WTC11 (cell line): Measurements from ENCODE around the gene CRB1. TPM values are rescaled to one million over a fixed set of nuclear protein-coding genes. Genes with fewer than 3 reads are reported as not detected.

Experiments
- ATAC-seq: fragments of 200-7000 bp; cut with Tn5 transposase; 2 replicates; pipeline ENCODE4 v1.10.0; 2021; ENCODE audit warnings: mild to moderate bottlenecking, moderate library complexity
- CTCF ChIA-PET: fragments of 300-600 bp; sonication (Branson Sonifier 250); formaldehyde crosslinking; loops from one replicate; lab custom pipeline; 2021; ENCODE audit warnings: antibody characterized with exemption; lab: Charles Lee
- POLR2A ChIA-PET: fragments of 350-600 bp; sonication (Branson Sonifier 250); formaldehyde crosslinking; loops from one replicate; lab custom pipeline; 2021; ENCODE audit warnings: antibody characterized with exemption; lab: Charles Lee
- DNase-seq: peaks from one replicate; pipeline ENCODE4 v3.0.0; 2021; ENCODE audit warnings: low spot score
- H3K27ac Mint-ChIP-seq: 2 replicates; pipeline ENCODE4 v1.8.0; 2021; ENCODE audit warnings: mixed read lengths
- H3K27me3 Mint-ChIP-seq: 2 replicates; pipeline ENCODE4 v1.8.0; 2021; ENCODE audit warnings: low read depth, mild to moderate bottlenecking, moderate library complexity, mixed read lengths
- H3K36me3 Mint-ChIP-seq: 2 replicates; pipeline ENCODE4 v1.8.0; 2021; ENCODE audit warnings: mixed read lengths
- H3K4me1 Mint-ChIP-seq: 2 replicates; pipeline ENCODE4 v1.8.0; 2022; ENCODE audit warnings: mixed read lengths
- H3K4me3 Mint-ChIP-seq: 2 replicates; pipeline ENCODE4 v1.8.0; 2021; ENCODE audit warnings: mild to moderate bottlenecking, moderate library complexity, mixed read lengths
- H3K9me3 Mint-ChIP-seq: 2 replicates; pipeline ENCODE4 v1.8.0; 2021; ENCODE audit warnings: mixed read lengths
- CBFB ChIP-seq: sonication (generic); formaldehyde crosslinking; IDR thresholded peaks from 2 replicates; pipeline ENCODE4 v1.8.1; 2022; ENCODE audit warnings: mild to moderate bottlenecking, low read depth, missing genetic modification reagents
- EMX1 ChIP-seq: fragments of 250-450 bp; sonication (Bioruptor Pico); IDR thresholded peaks from 2 replicates; pipeline ENCODE4 v1.8.0; 2021; ENCODE audit warnings: mild to moderate bottlenecking
- GRHL2 ChIP-seq: fragments of 250-450 bp; sonication (Bioruptor Pico); IDR thresholded peaks from 2 replicates; pipeline ENCODE4 v1.8.0; 2022; ENCODE audit warnings: mild to moderate bottlenecking, moderate library complexity; ENCODE audit not compliant: insufficient replicate concordance, severe bottlenecking
- HMGA2 ChIP-seq: fragments of 250-450 bp; sonication (Bioruptor Pico); IDR thresholded peaks from 2 replicates; pipeline ENCODE4 v1.4.0; 2021; ENCODE audit warnings: mild to moderate bottlenecking, moderate library complexity
- MXD4 ChIP-seq: fragments of 250-450 bp; sonication (Bioruptor Pico); IDR thresholded peaks from 2 replicates; pipeline ENCODE4 v1.8.0; 2021; ENCODE audit warnings: mild to moderate bottlenecking, moderate library complexity, borderline replicate concordance
- MYBL2 ChIP-seq: sonication (generic); formaldehyde crosslinking; IDR thresholded peaks from 2 replicates; pipeline ENCODE4 v1.8.1; 2023; ENCODE audit warnings: mild to moderate bottlenecking, moderate library complexity, missing genetic modification reagents
- RELA ChIP-seq: sonication (generic); formaldehyde crosslinking; IDR thresholded peaks from 2 replicates; pipeline ENCODE4 v1.8.1; 2022; ENCODE audit warnings: missing genetic modification reagents, mild to moderate bottlenecking, borderline replicate concordance
- RORB ChIP-seq: fragments of 250-450 bp; sonication (Bioruptor Pico); IDR thresholded peaks from 2 replicates; pipeline ENCODE4 v1.9.0; 2021; ENCODE audit warnings: mild to moderate bottlenecking
- SOX15 ChIP-seq: fragments of 250-450 bp; sonication (Bioruptor Pico); IDR thresholded peaks from 2 replicates; pipeline ENCODE4 v1.9.0; 2021; ENCODE audit warnings: mild to moderate bottlenecking
- SP1 ChIP-seq: sonication (generic); formaldehyde crosslinking; conservative IDR thresholded peaks from 2 replicates; pipeline ENCODE4 v1.8.1; 2022; ENCODE audit warnings: missing genetic modification reagents
- TCF7 ChIP-seq: sonication (generic); formaldehyde crosslinking; IDR thresholded peaks from 2 replicates; pipeline ENCODE4 v1.8.0; 2022; ENCODE audit warnings: mild to moderate bottlenecking, low read depth, missing genetic modification reagents, moderate library complexity
- TEAD4 ChIP-seq: sonication (generic); formaldehyde crosslinking; IDR thresholded peaks from 2 replicates; pipeline ENCODE4 v1.8.0; 2022; ENCODE audit warnings: mild to moderate bottlenecking, missing genetic modification reagents
- ZNF138 ChIP-seq: sonication (generic); formaldehyde crosslinking; conservative IDR thresholded peaks from 2 replicates; pipeline ENCODE4 v1.8.1; 2022; ENCODE audit warnings: mild to moderate bottlenecking, moderate library complexity, missing genetic modification reagents
- ZNF219 ChIP-seq: sonication (generic); formaldehyde crosslinking; IDR thresholded peaks from 2 replicates; pipeline ENCODE4 v1.8.0; 2023; ENCODE audit warnings: missing genetic modification reagents, mild to moderate bottlenecking, borderline replicate concordance
- total RNA-seq: library from RNA; stranded (reverse); gene quantifications from 3 replicates; pipeline ENCODE4 v1.2.3, GENCODE V29; 2021
- TF ChIP-seq, protein P1 (sequence below): sonication (generic); formaldehyde crosslinking; conservative IDR thresholded peaks from 2 replicates; pipeline ENCODE4 v1.8.1; 2023; ENCODE audit warnings: mild to moderate bottlenecking, low read depth, missing genetic modification reagents, moderate library complexity
- TF ChIP-seq, protein P2 (sequence below): fragments of 250-450 bp; sonication (Bioruptor Pico); conservative IDR thresholded peaks from 2 replicates; pipeline ENCODE4 v1.9.0; 2021; ENCODE audit warnings: mild to moderate bottlenecking
- TF ChIP-seq, protein P3 (sequence below): sonication (generic); formaldehyde crosslinking; IDR thresholded peaks from 2 replicates; pipeline ENCODE4 v1.8.0; 2023; ENCODE audit warnings: mild to moderate bottlenecking, missing genetic modification reagents
- TF ChIP-seq, protein P4 (sequence below): sonication (generic); formaldehyde crosslinking; IDR thresholded peaks from 2 replicates; pipeline ENCODE4 v1.8.1; 2023; ENCODE audit warnings: mild to moderate bottlenecking, missing genetic modification reagents, moderate library complexity
- TF ChIP-seq, protein P5 (sequence below): fragments of 250-450 bp; sonication (Bioruptor Pico); IDR thresholded peaks from 2 replicates; pipeline ENCODE4 v1.9.0; 2021; ENCODE audit warnings: mild to moderate bottlenecking
- TF ChIP-seq, protein P6 (sequence below): sonication (generic); formaldehyde crosslinking; IDR thresholded peaks from 2 replicates; pipeline ENCODE4 v1.8.1; 2023; ENCODE audit warnings: mild to moderate bottlenecking, missing genetic modification reagents, moderate library complexity
- TF ChIP-seq, protein P7 (sequence below): sonication (generic); formaldehyde crosslinking; IDR thresholded peaks from 2 replicates; pipeline ENCODE4 v1.8.1; 2022; ENCODE audit warnings: low read depth, mild to moderate bottlenecking, moderate library complexity, missing genetic modification reagents, borderline replicate concordance

The CRB1 gene
- total RNA-seq, 1 experiment from 2014 or later: 0.11 TPM

DNA sequence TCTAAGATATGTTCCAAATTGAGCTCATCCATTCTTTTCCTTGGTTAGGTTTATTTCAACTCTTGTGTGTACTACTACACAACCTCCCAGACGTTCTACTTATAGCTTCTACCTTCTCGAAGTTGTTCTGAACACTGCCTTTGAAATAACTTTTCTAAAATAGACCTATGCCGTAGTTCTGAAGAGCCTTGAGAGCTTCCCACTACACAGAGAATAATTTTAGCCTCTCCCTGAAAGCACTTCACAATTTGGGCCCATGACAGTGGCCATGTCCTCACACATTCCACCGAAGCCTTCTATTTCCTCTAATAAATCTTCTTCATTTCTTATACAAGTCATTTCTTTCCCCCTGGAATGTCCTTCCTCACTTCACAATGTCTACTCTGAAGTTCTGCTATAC lies 62.2 kb downstream of the CRB1 start:
- peaks cover 3% of the 10 kb centered on the region; the same call in 1 of the 2 replicates for H3K9me3 Mint-ChIP-seq
- ATAC-seq (no peak), DNase-seq (no peak)
- no peaks in the 10 kb centered on the region for H3K4me1 Mint-ChIP-seq
- no peak overlapping the region for H3K4me3 Mint-ChIP-seq
- no peak overlapping the region for H3K27ac Mint-ChIP-seq
- ChIA-PET POLR2A (no interaction called here), CTCF (interaction anchor here (1.0 kb wide), 1 partner anchor 26 kb away, joined by 5 read pairs; no protein-coding TSS in a partner anchor)
- TF ChIP-seq GRHL2 (CRISPR knock-in tag): no peak
- TF ChIP-seq, protein P1, sequence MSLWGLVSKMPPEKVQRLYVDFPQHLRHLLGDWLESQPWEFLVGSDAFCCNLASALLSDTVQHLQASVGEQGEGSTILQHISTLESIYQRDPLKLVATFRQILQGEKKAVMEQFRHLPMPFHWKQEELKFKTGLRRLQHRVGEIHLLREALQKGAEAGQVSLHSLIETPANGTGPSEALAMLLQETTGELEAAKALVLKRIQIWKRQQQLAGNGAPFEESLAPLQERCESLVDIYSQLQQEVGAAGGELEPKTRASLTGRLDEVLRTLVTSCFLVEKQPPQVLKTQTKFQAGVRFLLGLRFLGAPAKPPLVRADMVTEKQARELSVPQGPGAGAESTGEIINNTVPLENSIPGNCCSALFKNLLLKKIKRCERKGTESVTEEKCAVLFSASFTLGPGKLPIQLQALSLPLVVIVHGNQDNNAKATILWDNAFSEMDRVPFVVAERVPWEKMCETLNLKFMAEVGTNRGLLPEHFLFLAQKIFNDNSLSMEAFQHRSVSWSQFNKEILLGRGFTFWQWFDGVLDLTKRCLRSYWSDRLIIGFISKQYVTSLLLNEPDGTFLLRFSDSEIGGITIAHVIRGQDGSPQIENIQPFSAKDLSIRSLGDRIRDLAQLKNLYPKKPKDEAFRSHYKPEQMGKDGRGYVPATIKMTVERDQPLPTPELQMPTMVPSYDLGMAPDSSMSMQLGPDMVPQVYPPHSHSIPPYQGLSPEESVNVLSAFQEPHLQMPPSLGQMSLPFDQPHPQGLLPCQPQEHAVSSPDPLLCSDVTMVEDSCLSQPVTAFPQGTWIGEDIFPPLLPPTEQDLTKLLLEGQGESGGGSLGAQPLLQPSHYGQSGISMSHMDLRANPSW: no peak
- TF ChIP-seq ZNF138 (CRISPR knock-in tag): no peak
- TF ChIP-seq TCF7 (CRISPR knock-in tag): no peak
- TF ChIP-seq, protein P2, sequence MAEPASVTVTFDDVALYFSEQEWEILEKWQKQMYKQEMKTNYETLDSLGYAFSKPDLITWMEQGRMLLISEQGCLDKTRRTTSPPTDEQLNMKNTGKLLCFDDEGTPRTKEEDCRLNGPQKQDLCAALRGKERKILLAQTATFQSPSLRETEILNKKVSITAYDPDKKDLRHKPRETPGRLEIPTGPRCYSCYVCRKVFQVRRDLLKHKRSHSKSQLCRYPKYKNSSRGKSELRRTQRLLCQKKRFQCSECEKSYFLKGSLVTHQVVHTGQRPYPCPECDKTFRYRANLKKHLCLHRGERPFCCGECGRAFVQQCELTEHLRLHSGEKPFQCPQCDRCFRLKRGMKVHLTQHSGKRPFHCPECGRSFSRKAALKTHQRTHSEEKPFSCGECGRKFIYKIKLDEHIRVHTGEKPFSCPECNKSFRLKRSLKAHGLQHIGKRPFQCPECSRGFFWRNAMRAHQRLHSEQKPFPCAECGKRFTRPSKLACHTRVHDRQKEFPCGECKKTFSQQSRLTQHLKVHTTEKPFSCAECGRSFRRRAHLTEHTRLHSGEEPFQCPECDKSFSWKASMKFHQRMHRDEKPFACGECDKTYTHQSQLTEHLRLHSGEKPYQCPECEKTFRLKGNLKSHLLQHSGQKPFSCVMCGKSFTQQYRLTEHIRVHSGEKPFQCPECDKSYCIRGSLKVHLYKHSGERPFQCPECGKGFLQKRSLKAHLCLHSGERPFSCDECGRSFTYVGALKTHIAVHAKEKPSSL (CRISPR knock-in tag): no peak
- TF ChIP-seq MYBL2 (CRISPR knock-in tag): no peak
- no peak for TF ChIP-seq SOX15
- TF ChIP-seq RORB (CRISPR knock-in tag): no peak
- TF ChIP-seq EMX1: no peak
- TF ChIP-seq, protein P3, sequence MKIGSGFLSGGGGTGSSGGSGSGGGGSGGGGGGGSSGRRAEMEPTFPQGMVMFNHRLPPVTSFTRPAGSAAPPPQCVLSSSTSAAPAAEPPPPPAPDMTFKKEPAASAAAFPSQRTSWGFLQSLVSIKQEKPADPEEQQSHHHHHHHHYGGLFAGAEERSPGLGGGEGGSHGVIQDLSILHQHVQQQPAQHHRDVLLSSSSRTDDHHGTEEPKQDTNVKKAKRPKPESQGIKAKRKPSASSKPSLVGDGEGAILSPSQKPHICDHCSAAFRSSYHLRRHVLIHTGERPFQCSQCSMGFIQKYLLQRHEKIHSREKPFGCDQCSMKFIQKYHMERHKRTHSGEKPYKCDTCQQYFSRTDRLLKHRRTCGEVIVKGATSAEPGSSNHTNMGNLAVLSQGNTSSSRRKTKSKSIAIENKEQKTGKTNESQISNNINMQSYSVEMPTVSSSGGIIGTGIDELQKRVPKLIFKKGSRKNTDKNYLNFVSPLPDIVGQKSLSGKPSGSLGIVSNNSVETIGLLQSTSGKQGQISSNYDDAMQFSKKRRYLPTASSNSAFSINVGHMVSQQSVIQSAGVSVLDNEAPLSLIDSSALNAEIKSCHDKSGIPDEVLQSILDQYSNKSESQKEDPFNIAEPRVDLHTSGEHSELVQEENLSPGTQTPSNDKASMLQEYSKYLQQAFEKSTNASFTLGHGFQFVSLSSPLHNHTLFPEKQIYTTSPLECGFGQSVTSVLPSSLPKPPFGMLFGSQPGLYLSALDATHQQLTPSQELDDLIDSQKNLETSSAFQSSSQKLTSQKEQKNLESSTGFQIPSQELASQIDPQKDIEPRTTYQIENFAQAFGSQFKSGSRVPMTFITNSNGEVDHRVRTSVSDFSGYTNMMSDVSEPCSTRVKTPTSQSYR (CRISPR knock-in tag): no peak
- no peaks in the 10 kb centered on the region for H3K27me3 Mint-ChIP-seq
- H3K36me3 Mint-ChIP-seq: no peaks in the 10 kb centered on the region

DNA sequence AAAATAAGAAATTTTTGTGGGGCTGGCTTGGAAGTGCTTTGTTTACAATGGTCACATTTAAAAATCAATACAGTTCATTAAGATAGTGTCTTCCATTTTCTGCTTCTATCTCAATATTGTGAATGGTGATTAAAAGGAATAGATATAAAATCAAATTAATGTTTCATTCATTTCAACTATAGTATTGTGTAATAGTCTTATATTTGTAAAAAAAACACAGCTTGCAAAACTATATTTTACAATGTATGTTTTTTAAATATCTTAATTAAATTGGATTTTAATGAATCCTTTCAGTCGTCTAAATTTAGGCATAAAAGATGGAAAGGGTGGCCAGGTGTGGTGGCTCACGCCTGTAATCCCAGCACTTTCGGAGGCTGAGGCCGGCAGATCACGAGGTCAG lies 63.5 kb downstream of the CRB1 start:
- ATAC-seq (no peak), DNase-seq (no peak)
- POLR2A ChIA-PET: no interaction called here
- Mint-ChIP-seq H3K27ac (no peak overlapping the region), H3K27me3 (no peaks in the 10 kb centered on the region), H3K9me3 (peaks cover 3% of the 10 kb centered on the region; the same call in 1 of the 2 replicates), H3K4me3 (no peak overlapping the region), H3K4me1 (no peaks in the 10 kb centered on the region), H3K36me3 (no peaks in the 10 kb centered on the region)
- CTCF ChIA-PET: no interaction called here
- TF ChIP-seq RELA (CRISPR knock-in tag) (no peak), SP1 (CRISPR knock-in tag) (no peak), TEAD4 (CRISPR knock-in tag) (no peak), CBFB (CRISPR knock-in tag) (no peak), ZNF219 (CRISPR knock-in tag) (no peak), HMGA2 (no peak), MXD4 (no peak)
- TF ChIP-seq, protein P4, sequence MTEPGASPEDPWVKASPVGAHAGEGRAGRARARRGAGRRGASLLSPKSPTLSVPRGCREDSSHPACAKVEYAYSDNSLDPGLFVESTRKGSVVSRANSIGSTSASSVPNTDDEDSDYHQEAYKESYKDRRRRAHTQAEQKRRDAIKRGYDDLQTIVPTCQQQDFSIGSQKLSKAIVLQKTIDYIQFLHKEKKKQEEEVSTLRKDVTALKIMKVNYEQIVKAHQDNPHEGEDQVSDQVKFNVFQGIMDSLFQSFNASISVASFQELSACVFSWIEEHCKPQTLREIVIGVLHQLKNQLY (CRISPR knock-in tag): no peak
- TF ChIP-seq, protein P5, sequence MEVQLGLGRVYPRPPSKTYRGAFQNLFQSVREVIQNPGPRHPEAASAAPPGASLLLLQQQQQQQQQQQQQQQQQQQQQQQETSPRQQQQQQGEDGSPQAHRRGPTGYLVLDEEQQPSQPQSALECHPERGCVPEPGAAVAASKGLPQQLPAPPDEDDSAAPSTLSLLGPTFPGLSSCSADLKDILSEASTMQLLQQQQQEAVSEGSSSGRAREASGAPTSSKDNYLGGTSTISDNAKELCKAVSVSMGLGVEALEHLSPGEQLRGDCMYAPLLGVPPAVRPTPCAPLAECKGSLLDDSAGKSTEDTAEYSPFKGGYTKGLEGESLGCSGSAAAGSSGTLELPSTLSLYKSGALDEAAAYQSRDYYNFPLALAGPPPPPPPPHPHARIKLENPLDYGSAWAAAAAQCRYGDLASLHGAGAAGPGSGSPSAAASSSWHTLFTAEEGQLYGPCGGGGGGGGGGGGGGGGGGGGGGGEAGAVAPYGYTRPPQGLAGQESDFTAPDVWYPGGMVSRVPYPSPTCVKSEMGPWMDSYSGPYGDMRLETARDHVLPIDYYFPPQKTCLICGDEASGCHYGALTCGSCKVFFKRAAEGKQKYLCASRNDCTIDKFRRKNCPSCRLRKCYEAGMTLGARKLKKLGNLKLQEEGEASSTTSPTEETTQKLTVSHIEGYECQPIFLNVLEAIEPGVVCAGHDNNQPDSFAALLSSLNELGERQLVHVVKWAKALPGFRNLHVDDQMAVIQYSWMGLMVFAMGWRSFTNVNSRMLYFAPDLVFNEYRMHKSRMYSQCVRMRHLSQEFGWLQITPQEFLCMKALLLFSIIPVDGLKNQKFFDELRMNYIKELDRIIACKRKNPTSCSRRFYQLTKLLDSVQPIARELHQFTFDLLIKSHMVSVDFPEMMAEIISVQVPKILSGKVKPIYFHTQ (CRISPR knock-in tag): no peak
- TF ChIP-seq, protein P6, sequence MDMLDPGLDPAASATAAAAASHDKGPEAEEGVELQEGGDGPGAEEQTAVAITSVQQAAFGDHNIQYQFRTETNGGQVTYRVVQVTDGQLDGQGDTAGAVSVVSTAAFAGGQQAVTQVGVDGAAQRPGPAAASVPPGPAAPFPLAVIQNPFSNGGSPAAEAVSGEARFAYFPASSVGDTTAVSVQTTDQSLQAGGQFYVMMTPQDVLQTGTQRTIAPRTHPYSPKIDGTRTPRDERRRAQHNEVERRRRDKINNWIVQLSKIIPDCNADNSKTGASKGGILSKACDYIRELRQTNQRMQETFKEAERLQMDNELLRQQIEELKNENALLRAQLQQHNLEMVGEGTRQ: no peak
- TF ChIP-seq, protein P7, sequence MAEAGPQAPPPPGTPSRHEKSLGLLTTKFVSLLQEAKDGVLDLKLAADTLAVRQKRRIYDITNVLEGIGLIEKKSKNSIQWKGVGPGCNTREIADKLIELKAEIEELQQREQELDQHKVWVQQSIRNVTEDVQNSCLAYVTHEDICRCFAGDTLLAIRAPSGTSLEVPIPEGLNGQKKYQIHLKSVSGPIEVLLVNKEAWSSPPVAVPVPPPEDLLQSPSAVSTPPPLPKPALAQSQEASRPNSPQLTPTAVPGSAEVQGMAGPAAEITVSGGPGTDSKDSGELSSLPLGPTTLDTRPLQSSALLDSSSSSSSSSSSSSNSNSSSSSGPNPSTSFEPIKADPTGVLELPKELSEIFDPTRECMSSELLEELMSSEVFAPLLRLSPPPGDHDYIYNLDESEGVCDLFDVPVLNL (CRISPR knock-in tag): no peak
